Activated CD8-positive, alpha-beta memory T cell treated with anti-CD3 and anti-CD28 coated beads, Interleukin-2, amount 50 U/mL, for 24 hours (primary cell): ENCODE results near the gene FAM131C.
"Not testable (repeated sequence)": the region's sequence is repeated elsewhere in the genome, so short reads cannot be mapped to it uniquely, and the experiment has no call there.

Experiments
- DNase-seq: peaks from one replicate; pipeline ENCODE4 v3.0.0-alpha.2; 2020; ENCODE audit errors: extremely low read depth

The FAM131C gene, protein sequence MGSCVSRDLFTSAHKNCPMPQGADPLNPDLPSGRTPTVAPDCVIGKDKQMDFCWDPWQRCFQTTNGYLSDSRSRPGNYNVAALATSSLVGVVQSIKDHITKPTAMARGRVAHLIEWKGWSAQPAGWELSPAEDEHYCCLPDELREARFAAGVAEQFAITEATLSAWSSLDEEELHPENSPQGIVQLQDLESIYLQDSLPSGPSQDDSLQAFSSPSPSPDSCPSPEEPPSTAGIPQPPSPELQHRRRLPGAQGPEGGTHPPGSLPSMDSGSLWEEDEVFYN

DNA sequence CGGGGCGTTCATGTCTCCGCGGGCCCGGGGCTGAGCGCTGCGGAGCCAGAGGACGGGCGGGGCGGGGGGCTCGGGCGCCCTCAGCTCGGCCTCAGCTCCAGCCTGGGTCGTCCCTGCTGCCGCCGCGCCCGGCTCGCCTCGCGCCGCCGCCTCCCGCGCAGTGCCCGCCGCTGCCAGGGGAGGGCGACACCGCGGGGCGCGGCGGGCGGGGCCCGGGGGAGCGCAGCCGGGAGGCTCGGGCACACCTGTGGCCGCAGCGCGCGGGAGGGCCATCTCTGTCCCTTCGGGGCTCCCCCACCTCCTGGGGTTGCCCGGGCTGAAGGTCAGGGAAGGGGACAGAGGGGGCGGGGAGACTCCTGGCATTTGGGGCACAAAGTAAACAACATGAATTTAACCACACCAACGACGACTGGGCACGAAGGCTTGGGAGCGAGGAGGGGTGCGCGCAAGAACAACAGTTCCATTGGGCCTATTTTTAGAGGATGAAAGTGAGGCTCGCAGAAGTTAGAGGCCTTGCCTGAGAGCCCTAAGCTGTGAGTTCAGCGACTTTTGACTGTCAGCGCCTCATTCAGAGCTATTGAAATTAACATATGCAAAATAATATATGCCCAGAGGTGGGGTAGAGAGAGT lies at the start of gene FAM131C:
FAM131C (minus strand) TSS at position 162 of the 630 bp plus-strand sequence. CDS start 209 bp downstream, outside the sequence.
- DNase-seq = no peak

DNA sequence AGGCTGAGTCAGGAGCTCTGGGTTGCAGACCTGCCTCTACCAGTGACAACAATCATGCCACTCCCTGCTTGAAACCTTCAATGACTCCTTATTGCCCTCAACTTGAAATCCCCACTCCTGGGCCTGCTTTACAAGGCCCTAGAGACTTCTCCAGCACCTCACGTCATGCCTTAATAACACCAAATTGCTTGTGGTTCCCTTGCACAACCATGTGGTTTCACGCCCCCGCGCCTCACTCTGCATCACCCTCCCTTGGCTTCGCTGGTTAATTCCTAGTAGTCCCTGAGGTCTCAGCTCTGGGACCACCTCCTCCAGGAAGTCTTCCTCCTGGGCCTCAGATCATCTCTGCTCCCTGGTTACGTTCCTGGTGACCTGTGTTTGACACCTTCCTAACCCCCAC lies 49.5 kb upstream of the FAM131C start:
- peak; percentile 26 for DNase-seq

DNA sequence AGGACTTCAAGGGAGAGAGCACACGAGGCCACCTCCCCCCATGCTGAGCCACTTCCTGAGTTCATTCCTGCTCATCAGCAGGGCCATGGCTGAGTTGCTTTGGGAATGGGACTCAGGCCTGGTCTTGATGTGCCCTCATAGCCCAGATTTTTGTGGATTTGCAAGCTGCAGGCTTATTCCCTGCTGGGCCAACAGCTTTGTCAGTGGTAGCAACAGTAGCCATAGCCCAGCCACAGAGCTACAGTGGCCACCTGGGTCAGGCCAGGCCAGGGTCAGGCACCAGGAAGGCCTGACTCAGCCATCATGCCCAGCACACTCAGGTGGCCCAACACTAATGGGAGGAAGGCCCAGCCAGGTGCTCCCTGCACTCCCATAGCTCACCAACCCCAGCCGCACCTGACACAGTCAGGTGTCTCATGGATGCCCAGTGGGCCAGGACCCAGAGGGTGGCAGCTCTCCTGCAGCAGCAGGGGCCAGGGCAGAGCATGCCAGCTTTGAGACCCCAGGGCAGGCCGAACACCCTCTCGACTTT lies 49.0 kb upstream of the FAM131C start:
- DNase-seq = no peak

DNA sequence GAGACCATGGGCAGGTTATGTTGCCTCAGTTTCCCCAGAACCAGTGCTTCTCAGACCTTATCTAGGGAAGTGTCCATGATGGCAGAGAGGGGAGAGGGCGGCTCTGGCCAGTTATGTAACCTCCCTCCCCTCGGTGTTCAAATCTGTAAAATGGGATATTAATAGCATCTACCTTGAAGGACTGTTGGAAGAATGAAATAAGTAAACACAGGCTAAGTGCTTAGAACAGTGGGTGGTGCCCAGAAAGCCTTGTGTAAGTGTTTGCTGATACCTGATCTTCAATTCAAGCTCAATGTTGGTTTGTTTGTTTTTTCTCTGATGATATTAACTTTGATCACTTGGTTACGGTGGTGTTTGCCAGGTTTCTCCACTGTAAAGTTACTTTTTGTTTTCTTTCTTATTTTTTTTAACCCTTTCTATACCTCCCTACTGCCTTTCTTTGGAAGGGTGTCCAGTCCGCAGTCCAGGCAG lies 47.5 kb upstream of the FAM131C start:
- no peak for DNase-seq

DNA sequence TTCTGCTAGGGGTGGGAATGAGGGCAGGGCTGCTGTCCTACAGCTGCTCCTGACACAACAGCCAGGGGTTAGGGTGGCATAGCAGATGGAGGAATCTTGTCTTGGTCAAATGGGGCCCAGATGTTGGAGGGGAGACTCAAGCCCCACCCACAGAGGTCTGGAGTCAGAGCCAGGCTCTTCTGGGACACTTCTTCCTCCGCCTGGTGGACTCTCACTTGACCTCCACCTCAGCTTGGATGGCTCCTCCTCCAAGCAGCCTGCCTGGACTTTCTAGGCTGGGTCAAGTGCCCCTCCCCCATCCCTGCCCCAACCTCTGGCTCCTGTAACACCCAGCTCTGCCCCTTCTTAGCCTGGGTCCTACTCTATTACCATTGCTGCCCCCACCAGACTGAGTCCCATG lies 47.0 kb upstream of the FAM131C start:
- no peak for DNase-seq

DNA sequence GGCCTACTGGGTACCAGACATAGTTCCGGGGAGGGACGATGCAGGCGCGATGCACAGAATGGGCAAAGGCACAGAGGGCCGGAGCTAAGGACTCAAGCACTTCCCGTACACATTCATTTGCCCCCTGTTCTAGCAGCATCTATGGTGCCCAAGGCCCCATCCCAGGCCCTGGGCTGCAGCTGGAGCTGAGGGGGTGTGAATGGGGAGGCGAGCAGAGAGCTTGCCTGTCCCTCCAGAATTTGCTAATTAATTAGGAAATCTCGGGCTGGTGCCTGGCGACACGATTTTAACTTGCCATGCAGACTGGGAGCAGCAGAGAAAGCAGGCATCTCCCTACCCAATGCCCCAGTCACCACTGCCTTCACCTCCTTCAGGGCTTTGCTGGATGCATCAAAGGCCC lies 46.5 kb upstream of the FAM131C start:
- DNase-seq = no peak

DNA sequence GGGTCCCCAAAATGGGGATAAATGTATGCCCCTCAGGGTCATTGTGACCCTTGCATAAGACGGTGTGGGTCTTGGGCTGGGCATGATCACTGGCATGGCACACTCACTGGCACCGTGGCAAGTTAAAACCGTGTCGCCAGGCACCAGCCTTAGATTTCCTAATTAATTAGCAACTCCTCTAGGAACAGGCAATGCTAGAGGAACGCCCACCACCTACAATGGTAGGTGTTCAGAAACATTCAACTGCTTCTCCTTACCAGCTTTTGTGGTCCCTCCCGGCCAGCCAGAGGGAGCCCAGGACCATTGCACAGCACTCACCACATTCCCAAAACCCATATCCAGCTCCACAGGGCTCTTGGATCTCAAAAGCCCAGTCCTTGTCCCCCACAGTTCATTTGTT lies 46.1 kb upstream of the FAM131C start:
- no peak for DNase-seq

DNA sequence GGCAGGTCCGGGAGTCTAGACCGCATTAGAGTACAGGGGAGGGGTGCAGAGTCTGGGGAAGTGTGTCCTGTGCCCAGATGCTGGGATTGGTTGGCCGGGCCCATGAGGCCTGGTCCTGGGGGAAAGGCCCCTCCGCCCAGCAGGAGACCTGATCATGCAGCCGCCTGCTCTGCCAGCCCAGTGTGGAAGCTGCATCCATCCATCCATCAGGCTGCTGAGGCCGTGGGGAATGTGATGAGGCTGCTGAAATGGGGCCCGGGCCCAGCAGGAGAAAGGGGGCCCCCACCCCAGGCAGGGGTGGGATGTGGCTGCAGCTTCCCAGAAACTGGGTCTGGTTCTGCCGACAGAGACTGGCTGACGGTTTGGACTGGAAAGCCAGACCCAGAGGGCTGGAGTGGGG lies 45.3 kb upstream of the FAM131C start:
- no peak for DNase-seq

DNA sequence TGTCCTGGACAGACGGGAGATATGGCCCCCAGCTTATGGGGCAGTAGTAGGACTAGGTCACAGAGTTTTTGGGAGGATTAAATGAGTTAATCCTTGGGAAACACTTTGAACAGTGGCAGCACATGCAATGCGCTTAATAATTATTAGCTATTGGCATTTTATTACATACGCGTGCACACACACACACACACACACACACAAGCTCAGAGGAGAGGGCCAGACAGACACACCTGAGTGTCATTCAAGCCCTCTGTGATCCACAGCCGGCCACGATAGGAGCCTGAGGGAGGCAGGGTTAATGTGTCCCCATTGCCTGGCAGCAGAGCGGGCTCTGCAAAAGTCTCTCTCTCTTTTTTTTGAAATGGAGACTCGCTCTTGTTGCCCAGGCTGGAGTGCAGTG lies 44.5 kb upstream of the FAM131C start:
- no peak for DNase-seq

DNA sequence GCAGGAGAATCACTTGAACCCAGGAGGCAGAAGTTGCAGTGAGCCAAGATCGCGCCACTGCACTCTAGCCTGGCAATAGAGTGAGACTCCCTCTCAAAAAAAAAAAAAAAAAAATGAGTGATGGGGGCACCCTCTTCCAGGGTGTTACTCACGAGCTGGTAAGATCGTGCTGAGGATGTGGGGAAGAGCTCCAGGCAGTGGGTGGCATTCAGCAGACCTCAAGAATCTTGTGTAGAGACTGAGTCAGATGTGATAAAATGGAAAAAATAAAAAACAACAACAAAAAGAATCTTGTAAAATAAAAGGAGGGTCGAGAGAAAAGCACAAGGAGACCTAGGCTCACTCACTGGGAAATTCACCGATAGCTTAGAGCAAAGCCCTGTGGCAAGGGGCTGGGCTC lies 43.9 kb upstream of the FAM131C start:
- no peak for DNase-seq

DNA sequence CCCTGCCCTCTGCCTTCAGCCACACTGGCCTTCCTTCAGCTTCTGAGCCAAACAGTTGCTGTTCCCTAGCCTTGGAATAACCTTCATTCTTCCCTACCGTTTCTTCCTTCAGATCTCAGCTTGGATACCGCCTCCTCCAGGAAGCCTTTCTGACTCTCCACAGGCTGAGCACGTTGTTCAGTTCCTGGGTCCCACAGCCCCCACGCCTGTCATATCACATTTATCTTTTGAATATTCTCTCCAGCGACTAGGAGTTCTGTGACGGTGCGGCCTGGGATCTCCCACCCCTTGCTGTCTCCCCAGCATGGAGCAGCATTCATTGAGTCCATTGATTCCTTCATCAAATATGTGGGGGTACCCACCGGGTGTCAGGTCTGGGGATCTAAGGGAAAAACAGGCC lies 43.2 kb upstream of the FAM131C start:
- no peak for DNase-seq

DNA sequence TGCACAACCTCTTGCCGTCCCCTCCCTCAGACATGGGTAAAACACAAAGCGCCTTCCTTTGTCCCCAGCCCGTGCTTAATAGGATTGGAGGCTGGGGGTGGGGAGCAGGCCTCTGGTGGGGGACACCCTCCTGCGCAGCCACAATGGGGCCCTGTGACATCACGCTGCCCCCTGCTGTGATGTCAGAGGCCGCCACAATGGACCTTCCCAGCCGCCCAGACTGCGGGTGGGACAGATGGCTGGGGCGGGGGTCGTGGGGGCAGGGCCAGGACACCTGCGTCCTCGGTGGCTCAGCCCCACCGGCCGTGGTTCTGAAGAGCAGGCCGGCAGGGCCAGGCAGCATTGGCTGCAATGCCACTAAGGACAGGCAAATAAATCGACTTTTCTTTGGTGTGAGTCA lies 42.6 kb upstream of the FAM131C start:
- no peak for DNase-seq

DNA sequence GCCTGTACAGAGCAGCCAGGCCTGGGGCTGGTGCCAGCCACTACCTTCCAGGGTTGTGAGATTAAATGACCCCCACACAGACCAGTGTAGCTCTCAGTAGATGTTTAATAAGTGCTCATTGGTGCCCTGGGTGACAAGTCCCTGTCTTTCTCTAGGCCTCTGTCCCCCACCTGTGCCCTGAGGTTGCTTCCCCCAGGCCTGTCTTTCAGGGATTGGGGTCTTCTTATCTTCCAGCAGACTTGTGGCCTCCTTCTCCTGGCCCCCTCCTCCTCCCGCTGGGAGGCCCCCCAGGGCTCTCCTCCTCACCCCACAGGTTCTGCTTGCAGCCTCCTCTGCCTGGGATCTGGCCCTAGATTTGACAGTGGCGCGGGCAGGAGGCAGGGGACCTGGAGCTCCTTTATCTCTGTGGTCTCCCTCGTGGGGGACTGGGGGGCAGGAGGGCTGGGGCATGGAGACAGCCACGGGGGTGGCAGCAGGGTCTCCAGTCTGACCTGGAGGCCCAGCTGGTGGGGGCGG lies 42.1 kb upstream of the FAM131C start:
- DNase-seq = no peak

DNA sequence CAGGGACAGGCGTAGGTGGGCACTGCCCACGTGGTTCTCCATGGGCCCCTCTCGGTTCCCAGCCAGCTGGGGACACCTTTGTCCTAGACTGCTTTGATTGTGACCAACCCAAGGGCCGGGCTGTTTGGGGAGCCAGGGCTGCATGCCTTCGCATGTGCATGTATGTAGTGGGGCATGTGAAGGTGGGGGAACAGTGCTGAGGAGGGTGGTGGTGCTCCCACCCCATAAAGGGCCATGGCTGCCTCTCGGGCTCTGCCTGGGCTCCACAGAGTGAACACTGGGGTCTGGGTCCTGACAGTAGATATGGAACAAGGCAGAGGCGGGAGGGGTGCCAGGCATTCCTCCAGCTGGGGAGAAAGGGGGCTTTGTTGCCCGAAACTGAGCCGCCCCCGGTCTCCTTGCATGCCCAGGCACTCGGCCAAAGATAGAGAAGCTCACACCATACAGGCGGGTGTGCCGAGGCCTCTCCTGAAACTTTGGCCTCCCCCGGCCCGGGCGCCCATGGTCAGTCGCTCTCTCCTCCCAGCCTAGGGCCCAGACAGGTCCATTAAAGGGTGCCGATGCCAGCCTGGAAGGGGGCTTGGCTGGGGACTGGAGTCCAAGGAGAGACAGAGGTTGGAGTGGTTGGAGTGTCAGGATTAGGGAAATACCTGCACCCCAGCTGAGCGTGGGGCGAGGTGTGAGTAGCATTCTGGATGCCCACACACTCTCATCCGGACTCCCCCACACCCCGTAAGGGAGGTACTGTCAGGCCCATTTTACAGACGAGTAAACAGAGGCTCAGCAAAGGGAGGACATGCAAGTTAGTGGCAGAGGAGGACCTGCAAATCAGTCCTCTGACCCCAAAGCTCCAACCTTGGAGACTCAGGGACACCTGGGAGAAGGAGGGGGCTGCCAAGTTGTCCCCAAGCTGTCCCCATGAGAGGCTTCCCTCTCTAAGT lies 41.3 kb upstream of the FAM131C start:
- DNase-seq = no peak

DNA sequence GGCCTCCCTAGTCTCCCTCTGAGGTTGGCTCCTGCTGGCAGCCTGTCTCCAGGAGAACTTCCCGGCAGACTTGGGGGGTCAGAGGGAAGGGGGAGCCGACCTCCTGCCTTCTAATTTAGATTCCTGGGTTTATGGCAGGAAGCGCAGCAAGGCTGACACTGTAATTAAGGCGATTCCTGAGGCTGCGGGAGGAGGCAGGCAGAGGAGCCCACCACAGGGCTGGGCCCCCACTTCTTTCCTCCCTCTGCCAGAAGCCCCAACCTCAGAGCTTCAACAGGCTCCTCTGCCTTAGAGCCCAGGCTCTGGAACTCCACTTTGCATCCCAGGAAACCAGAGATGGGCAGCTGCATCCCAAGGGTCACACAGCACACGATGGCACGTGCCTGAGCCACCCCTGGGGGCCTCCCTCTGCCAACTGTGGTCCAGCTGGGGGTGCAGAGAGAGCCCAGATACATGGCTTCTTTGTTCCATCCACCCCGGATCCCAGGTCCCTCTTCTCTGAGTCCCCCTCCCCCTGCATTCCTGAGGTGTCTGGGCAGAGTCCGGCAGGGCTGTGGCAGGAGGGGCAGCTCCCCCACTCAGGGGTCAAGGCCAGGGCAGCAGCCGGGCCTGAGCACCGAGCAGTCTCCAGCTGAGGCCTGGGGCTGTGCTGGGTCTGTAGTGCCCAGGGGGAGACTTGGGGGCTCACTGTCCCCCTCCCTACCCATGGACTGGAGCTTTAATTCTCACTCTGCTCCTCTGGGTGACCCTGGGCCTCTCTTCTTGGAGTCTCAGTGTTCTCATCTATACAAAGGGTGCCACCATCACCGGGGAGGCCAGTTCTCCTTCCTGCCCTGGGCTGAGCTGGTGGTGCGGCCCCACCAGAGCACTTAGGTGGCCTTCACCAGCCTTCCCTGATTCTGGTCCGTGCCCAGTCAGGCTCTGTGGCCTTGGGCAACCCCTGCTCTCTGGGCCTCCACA lies 39.4 kb upstream of the FAM131C start:
- no peak for DNase-seq

DNA sequence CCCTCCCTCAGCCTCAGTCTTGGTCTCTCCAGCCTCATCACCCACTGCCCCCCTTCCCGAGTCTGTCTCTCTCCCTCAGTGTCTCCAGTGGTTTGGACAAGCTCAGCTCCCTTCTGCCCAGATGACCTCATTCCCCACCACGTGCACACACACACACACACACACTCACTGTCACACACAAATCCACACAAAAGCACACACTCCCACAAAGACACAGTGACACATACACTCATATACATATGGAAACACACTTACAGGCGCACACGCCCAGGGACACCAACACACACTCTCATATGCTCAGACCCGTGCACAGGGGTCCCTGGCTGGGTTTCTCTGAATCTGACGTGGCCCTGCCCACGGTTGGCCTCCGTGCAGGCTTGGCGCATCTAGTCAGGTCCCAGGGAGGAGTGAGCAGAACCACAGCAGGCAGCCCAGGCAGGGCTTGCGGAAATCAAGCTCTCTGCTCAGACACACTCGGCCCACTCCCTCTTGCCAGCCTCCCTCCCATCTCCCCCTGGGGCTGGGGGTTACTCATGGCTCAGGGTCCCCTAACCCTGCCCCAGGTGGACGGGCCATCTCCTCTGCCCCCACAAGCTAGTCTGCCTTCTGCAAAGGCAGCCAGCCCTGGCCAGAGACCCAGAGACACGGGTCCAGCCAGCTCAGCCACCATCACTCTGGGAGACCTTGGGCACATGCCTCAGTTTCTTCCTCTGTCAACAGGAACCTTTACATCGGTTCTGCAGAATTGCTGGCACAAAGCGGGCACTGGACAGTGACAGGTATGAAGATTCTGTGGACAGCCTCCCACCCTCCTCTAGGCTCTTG lies 38.5 kb upstream of the FAM131C start:
- no peak for DNase-seq

DNA sequence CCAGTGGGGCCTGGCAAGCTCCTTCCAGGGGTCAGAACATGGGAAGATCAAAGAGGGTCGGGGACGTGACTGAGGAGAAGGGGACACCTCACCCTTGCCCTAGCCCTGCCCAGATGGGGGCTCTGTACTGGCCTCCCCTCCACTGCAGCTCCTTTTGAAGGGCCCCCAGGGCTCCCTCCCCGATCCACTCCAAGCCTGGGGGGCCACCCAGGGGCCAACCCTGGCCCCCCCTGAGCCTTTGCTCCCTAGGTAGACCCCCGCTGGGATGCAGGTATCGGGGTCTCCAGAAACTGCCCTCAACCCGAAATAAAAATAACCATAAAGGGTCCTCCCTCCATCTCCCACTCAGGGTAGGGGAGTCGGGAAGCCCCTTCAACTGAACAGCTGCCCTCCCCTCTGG lies 37.4 kb upstream of the FAM131C start:
- no peak for DNase-seq

DNA sequence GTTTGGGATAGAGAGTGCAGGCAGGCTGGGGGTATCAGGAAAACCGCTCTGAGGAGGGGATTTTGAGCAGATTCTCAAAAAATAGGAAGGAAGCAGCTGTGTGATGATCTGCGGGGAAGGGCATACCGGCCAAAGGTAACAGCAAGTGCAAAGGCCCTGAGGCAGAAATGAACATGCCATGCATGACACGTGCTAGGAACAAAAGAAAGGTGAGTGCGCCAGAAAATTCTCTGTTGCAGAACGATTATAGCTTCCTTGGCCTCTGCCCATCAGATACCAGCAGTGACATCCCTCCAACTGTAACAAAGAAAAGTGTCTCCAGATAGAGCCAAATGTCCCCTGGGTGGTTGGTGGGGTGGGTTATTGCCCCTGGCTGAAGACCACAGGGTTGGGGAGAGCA lies 37.0 kb upstream of the FAM131C start:
- no peak for DNase-seq

DNA sequence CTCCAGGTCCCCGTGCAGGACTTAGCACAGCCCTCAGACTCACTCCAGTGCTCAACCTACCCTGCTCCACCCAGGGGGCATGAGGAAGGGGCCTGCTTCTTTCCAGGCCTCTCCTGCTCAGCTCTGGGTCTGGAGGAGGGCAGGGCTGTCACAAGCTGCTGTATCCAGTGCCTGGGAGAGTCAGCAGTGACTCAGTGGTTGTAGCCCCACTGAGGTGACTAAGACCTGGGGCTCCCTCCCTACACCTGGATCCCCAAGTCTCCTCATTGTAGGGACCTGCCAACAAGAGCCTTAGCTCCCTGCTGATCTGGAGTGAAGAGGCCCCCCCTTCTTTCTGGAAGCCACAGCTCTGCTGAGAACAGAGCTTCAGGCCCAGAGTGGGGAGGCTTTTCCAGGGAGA lies 36.1 kb upstream of the FAM131C start:
- no peak for DNase-seq

DNA sequence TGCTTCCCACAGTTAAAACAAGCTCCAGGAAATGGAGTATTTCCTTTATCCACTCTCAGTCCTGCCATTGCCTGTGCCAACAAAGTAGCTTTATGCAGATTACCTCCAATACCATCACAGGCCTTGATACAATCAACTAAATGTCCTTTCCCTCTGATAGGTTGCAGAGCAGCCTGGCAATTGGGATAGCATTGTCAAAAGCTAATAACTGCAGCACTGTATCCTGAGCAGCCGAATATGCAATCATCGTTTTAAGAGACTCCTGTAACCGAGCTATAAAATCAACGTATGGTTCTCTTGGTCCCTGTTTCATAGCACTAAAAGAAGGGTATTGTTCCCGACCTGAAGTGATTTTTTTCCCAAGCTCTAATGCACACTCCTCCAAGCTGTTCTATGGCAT lies 33.6 kb upstream of the FAM131C start:
- DNase-seq = not testable (repeated sequence)
